Ishikawa (cell line): ENCODE data around the gene ABR.

Experiments used
- CEBPB ChIP-seq: IDR thresholded peaks from 2 replicates; pipeline ENCODE4 v1.6.1; 2012
- EGR1 ChIP-seq: IDR thresholded peaks from 2 replicates; pipeline ENCODE4 v1.6.1; 2012
- EP300 ChIP-seq: IDR thresholded peaks from 2 replicates; pipeline ENCODE4 v1.6.1; 2012; ENCODE audit warnings: borderline replicate concordance
- RAD21 ChIP-seq: IDR thresholded peaks from 2 replicates; pipeline ENCODE4 v1.6.1; 2012; ENCODE audit warnings: low read depth
- REST ChIP-seq: IDR thresholded peaks from 2 replicates; pipeline ENCODE4 v1.6.1; 2012; ENCODE audit warnings: low read depth, mild to moderate bottlenecking
- TAF1 ChIP-seq: IDR thresholded peaks from 2 replicates; pipeline ENCODE4 v1.6.1; 2012; ENCODE audit warnings: low read depth, mild to moderate bottlenecking
- TEAD4 ChIP-seq: IDR thresholded peaks from 2 replicates; pipeline ENCODE4 v1.6.1; 2012
- ZBTB7A ChIP-seq: IDR thresholded peaks from 2 replicates; pipeline ENCODE4 v1.6.1; 2012; ENCODE audit warnings: low read depth

GRCh38 chr17:1091190-1091534, 88.6 kb downstream of the ABR start:
- no peak for TF ChIP-seq EP300
- no peak for TF ChIP-seq TAF1
- no peak for TF ChIP-seq REST
- TF ChIP-seq TEAD4, result no peak
- TF ChIP-seq RAD21, result no peak
- no peak for TF ChIP-seq ZBTB7A
- no peak for TF ChIP-seq CEBPB
- TF ChIP-seq EGR1, result no peak
